GM21515 (cell line): ENCODE measurements around the gene ABCA10.
A peak's percentile ranks its signal among the peaks of the same experiment; 100 is the strongest.
"Not testable (repeated sequence)": the region's sequence is repeated elsewhere in the genome, so short reads cannot be mapped to it uniquely, and the experiment has no call there.

ENCODE experiments used
- ATAC-seq: cut with Tn5 transposase; IDR thresholded peaks from one replicate; pipeline ENCODE4 v1.9.1; 2021; ENCODE audit not compliant: unreplicated experiment

The ABCA10 gene

GRCh38 chr17:69228576-69228975 lies at the start of gene ABCA10:
Gene ABCA10 (minus strand): TSS chr17:69228824. CDS start chr17:69225358, 3,466 bp downstream.
- no peak for ATAC-seq

GRCh38 chr17:69276279-69276678 lies 47.7 kb upstream of the ABCA10 start:
- ATAC-seq: not testable (repeated sequence)

- ATAC-seq: no peak
Measured at GRCh38 chr17:69275751-69276150, 47.1 kb upstream of the ABCA10 start.

- no peak for ATAC-seq
Measured at GRCh38 chr17:69271023-69271422, 42.4 kb upstream of the ABCA10 start.

- no peak for ATAC-seq
Measured at GRCh38 chr17:69269131-69269998, 40.7 kb upstream of the ABCA10 start.

GRCh38 chr17:69268543-69269014 lies 40.0 kb upstream of the ABCA10 start:
- no peak for ATAC-seq

- ATAC-seq: no peak
Measured at GRCh38 chr17:69267219-69267618, 38.6 kb upstream of the ABCA10 start.

GRCh38 chr17:69265873-69266272 lies 37.2 kb upstream of the ABCA10 start:
- no peak for ATAC-seq

- no peak for ATAC-seq
Measured at GRCh38 chr17:69254187-69254586, 25.6 kb upstream of the ABCA10 start.

- no peak for ATAC-seq
Measured at GRCh38 chr17:69250641-69251040, 22.0 kb upstream of the ABCA10 start.

- ATAC-seq: peak; percentile 64
Measured at GRCh38 chr17:69246726-69247375, 18.2 kb upstream of the ABCA10 start.

- no peak for ATAC-seq
Measured at GRCh38 chr17:69246202-69246601, 17.6 kb upstream of the ABCA10 start.

GRCh38 chr17:69245617-69246016 lies 17.0 kb upstream of the ABCA10 start:
- no peak for ATAC-seq

GRCh38 chr17:69239611-69240600 lies 11.3 kb upstream of the ABCA10 start:
- ATAC-seq: no peak

GRCh38 chr17:69236946-69237345 lies 8.3 kb upstream of the ABCA10 start:
- ATAC-seq: no peak

- ATAC-seq: no peak
Measured at GRCh38 chr17:69236464-69236863, 7.8 kb upstream of the ABCA10 start.

- peak; percentile 96 for ATAC-seq
Measured at GRCh38 chr17:69235338-69236058, 6.9 kb upstream of the ABCA10 start.

GRCh38 chr17:69232650-69233049 lies 4.0 kb upstream of the ABCA10 start:
- ATAC-seq: no peak

GRCh38 chr17:69231521-69231920 lies 2.9 kb upstream of the ABCA10 start:
- no peak for ATAC-seq

- no peak for ATAC-seq
Measured at GRCh38 chr17:69230939-69231338, 2.3 kb upstream of the ABCA10 start.
